ENCODE measurements around the gene VGF.

The VGF gene

DNA sequence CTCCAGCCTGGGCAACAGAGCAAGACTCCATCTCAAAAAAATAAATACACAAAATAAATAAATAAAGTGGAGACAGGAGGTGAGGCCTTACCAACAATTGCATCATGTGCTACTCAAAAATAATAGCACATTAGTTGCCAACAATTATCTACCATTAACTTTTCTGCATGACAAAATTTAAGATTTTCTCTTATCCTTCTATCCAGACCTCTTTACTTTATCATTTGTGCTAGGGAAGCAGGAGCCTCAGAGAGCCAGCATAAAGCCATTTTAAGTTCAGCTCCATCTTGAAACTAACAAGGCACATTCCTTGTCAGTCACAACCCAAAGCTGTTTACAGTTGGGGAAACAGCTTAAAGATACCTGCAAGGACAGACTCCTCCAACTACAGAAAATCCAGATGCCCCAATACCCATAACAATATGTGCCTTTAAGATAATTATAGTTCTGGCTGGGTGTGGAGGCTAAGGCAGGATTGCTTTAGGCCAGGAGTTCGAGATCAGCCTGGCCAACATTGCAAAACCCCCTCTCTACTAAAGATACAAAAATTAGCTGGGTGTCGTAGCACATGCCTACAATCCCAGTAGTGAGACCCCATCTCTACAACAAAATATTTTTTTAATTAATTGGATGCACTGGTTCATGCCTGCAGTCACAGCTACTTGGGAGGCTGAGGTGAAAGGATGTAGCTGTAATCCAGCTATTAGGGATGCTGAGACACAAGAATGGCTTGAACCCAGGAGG, 13.3 kb downstream of the VGF start:
- TF ChIP-seq, protein P1, sequence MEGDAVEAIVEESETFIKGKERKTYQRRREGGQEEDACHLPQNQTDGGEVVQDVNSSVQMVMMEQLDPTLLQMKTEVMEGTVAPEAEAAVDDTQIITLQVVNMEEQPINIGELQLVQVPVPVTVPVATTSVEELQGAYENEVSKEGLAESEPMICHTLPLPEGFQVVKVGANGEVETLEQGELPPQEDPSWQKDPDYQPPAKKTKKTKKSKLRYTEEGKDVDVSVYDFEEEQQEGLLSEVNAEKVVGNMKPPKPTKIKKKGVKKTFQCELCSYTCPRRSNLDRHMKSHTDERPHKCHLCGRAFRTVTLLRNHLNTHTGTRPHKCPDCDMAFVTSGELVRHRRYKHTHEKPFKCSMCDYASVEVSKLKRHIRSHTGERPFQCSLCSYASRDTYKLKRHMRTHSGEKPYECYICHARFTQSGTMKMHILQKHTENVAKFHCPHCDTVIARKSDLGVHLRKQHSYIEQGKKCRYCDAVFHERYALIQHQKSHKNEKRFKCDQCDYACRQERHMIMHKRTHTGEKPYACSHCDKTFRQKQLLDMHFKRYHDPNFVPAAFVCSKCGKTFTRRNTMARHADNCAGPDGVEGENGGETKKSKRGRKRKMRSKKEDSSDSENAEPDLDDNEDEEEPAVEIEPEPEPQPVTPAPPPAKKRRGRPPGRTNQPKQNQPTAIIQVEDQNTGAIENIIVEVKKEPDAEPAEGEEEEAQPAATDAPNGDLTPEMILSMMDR (IDR thresholded peaks at IDR 0.05; ENCODE audit: low read depth, low read length, missing control alignments) = no peak
- no peak for DNase-seq (ENCODE audit: low read depth)
- no peak overlapping the region for H3K4me3 ChIP-seq (ENCODE audit: low read depth, low read length)

DNA sequence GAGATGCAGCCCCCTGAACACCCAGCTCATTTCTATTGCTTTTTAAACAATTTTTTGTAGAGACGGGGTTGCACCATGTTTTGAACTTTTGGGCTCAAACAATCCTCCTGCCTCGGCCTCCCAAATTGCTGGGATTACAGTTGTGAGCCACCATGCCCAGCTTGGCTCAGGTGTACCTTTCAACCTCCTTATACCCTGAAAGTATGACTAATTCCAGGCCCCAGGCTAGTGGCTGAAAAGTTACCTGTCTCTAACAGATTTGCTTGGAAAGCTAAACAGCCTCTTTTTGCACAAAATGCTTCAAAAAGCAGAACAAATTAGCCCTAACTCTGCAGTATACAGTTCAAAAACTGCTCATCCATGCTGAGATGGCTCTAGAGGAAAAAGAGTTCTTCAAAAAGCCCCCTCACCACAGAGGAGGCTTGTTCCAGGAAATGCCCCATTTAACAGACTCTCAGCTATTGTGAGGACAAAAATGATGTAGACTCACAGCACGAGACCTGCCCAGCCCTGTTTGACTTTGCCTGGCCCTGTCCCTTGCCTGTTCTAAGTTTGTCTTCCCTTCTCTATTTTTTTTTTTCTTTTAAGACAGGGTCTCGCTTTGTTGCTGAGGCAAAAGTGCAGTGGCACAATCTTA, 24.5 kb downstream of the VGF start:
- DNase-seq (ENCODE audit: low read depth) = no peak
- TF ChIP-seq, protein P1 (IDR thresholded peaks at IDR 0.05; ENCODE audit: low read depth, low read length, missing control alignments) = no peak

GRCh38 chr7:101140339-101140699, 25.1 kb downstream of the VGF start:
- TF ChIP-seq, protein P1 (IDR thresholded peaks at IDR 0.05; ENCODE audit: low read depth, low read length, missing control alignments) = no peak
- no peak overlapping the region for H3K4me3 ChIP-seq (ENCODE audit: low read depth, low read length)
- DNase-seq (ENCODE audit: low read depth) = no peak

More for the DNA sequence above, 24.5 kb downstream of the VGF start:
- no peak overlapping the region for H3K4me3 ChIP-seq (ENCODE audit: low read depth, low read length)

GRCh38 chr7:101138213-101138870, 27.0 kb downstream of the VGF start:
- TF ChIP-seq, protein P1 (IDR thresholded peaks at IDR 0.05; ENCODE audit: low read depth, low read length, missing control alignments) = peak; percentile 77
- peak; percentile 59 for DNase-seq (ENCODE audit: low read depth)
- no peak overlapping the region for H3K4me3 ChIP-seq (ENCODE audit: low read depth, low read length)

GRCh38 chr7:101137651-101138212, 27.6 kb downstream of the VGF start:
- TF ChIP-seq, protein P1 (IDR thresholded peaks at IDR 0.05; ENCODE audit: low read depth, low read length, missing control alignments) = no peak
- DNase-seq (ENCODE audit: low read depth) = no peak
- H3K4me3 ChIP-seq (ENCODE audit: low read depth, low read length) = no peak overlapping the region

- DNase-seq (ENCODE audit: low read depth) = no peak
- TF ChIP-seq, protein P1 (IDR thresholded peaks at IDR 0.05; ENCODE audit: low read depth, low read length, missing control alignments) = no peak
- no peak overlapping the region for H3K4me3 ChIP-seq (ENCODE audit: low read depth, low read length)
These were observed 30.9 kb downstream of the VGF start for GRCh38 chr7:101134399-101134980.

Data from GM12864 (cell line).